ENCODE results near the gene LILRA5.
"Not testable (repeated sequence)": the region's sequence is repeated elsewhere in the genome, so short reads cannot be mapped to it uniquely, and the experiment has no call there.

The LILRA5 gene

GRCh38 chr19:54294539-54294938, 18.4 kb downstream of the LILRA5 start:
- no peak for DNase-seq (ENCODE audit: low read depth, low spot score)
- in situ Hi-C loops (cut with HindIII; ENCODE audit: low sequenced_read_pairs): no loop called here
- TF ChIP-seq CTCF (IDR thresholded peaks at IDR 0.05; ENCODE audit: low read depth, low read length): no peak
- H3K4me3 ChIP-seq (ENCODE audit: low read depth, low read length): no peak overlapping the region

- DNase-seq (ENCODE audit: low read depth, low spot score): not testable (repeated sequence)
Observed at GRCh38 chr19:54289160-54289559, 23.8 kb downstream of the LILRA5 start.

GRCh38 chr19:54287456-54287855, 25.5 kb downstream of the LILRA5 start:
- no peak for TF ChIP-seq CTCF (IDR thresholded peaks at IDR 0.05; ENCODE audit: low read depth, low read length)
- no peak for DNase-seq (ENCODE audit: low read depth, low spot score)
- H3K4me3 ChIP-seq (ENCODE audit: low read depth, low read length): no peak overlapping the region
- in situ Hi-C loops (cut with HindIII; ENCODE audit: low sequenced_read_pairs): no loop called here

More at GRCh38 chr19:54289160-54289559, 23.8 kb downstream of the LILRA5 start:
- H3K4me3 ChIP-seq (ENCODE audit: low read depth, low read length); in situ Hi-C loops (cut with HindIII; ENCODE audit: low sequenced_read_pairs): not testable (repeated sequence)

GRCh38 chr19:54286283-54286682, 26.7 kb downstream of the LILRA5 start:
- in situ Hi-C loops (cut with HindIII; ENCODE audit: low sequenced_read_pairs); H3K4me3 ChIP-seq (ENCODE audit: low read depth, low read length); DNase-seq (ENCODE audit: low read depth, low spot score): not testable (repeated sequence)

- DNase-seq (ENCODE audit: low read depth, low spot score); H3K4me3 ChIP-seq (ENCODE audit: low read depth, low read length); in situ Hi-C loops (cut with HindIII; ENCODE audit: low sequenced_read_pairs): not testable (repeated sequence)
Observed at GRCh38 chr19:54285427-54286056, 27.4 kb downstream of the LILRA5 start.

GRCh38 chr19:54282686-54283470, 30.1 kb downstream of the LILRA5 start:
- no peak for DNase-seq (ENCODE audit: low read depth, low spot score)
- no peak overlapping the region for H3K4me3 ChIP-seq (ENCODE audit: low read depth, low read length)
- in situ Hi-C loops (cut with HindIII; ENCODE audit: low sequenced_read_pairs): no loop called here
- no peak for TF ChIP-seq CTCF (IDR thresholded peaks at IDR 0.05; ENCODE audit: low read depth, low read length)

GRCh38 chr19:54281729-54282075, 31.3 kb downstream of the LILRA5 start:
- H3K4me3 ChIP-seq (ENCODE audit: low read depth, low read length); DNase-seq (ENCODE audit: low read depth, low spot score); in situ Hi-C loops (cut with HindIII; ENCODE audit: low sequenced_read_pairs): not testable (repeated sequence)

- no peak for TF ChIP-seq CTCF (IDR thresholded peaks at IDR 0.05; ENCODE audit: low read depth, low read length)
Observed at GRCh38 chr19:54281007-54281728, 31.8 kb downstream of the LILRA5 start, which contains the start of gene LILRB2. Gene LILRB2 (minus strand): TSS chr19:54281110. CDS start chr19:54280496, 614 bp downstream.

GRCh38 chr19:54280441-54280840, 32.5 kb downstream of the LILRA5 start:
- in situ Hi-C loops (cut with HindIII; ENCODE audit: low sequenced_read_pairs); H3K4me3 ChIP-seq (ENCODE audit: low read depth, low read length); DNase-seq (ENCODE audit: low read depth, low spot score): not testable (repeated sequence)

More at GRCh38 chr19:54281007-54281728, 31.8 kb downstream of the LILRA5 start, which contains the start of gene LILRB2:
- no peak within 1 kb of the TSS for H3K4me3 ChIP-seq (ENCODE audit: low read depth, low read length)
- no peak for DNase-seq (ENCODE audit: low read depth, low spot score)
- in situ Hi-C loops (cut with HindIII; ENCODE audit: low sequenced_read_pairs): no loop called here

GRCh38 chr19:54280025-54280424, 32.9 kb downstream of the LILRA5 start:
- DNase-seq (ENCODE audit: low read depth, low spot score); H3K4me3 ChIP-seq (ENCODE audit: low read depth, low read length); in situ Hi-C loops (cut with HindIII; ENCODE audit: low sequenced_read_pairs): not testable (repeated sequence)
